ENCODE measurements around the gene MYNN.

The MYNN gene

DNA sequence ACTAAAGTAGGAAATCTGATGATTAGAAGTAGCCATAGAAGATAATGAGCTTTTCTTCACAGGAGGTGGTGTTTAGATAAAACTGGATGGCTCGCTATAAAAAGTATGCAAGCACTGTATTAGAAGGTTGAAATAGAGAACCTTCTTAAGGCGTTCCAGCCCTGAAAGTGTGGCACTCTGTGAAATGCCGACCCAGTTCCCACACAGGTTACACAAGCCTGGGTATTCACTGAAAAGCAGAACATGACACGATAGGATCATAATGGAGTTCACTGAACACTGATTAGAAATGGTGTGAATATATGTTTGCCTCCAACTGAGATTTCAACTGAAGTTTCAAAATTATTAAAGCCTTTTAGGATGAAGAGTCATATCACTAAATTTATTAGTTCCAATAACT is 54.5 kb downstream of the MYNN start:
- no peak for DNase-seq (ENCODE audit: low read depth)

DNA sequence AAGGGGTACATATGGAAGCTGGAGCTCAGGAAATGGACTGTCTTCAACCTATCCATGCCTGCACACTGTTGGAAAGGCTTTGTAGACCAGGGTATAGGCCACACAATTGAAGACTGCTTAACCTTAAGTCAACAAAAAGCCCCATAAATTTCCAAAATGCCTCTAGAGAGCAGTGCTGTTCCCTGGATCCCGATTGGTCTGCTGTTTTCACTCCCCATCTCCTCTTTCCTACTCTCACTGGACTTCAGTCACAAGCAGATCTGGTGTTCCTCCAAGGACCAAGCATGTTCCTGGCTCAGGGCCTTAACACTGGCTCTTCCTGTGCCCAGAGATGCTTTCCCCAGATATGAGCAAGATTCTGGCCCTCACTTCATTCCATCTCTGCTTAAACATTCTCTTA is 62.3 kb downstream of the MYNN start:
- no peak for DNase-seq (ENCODE audit: low read depth)

DNA sequence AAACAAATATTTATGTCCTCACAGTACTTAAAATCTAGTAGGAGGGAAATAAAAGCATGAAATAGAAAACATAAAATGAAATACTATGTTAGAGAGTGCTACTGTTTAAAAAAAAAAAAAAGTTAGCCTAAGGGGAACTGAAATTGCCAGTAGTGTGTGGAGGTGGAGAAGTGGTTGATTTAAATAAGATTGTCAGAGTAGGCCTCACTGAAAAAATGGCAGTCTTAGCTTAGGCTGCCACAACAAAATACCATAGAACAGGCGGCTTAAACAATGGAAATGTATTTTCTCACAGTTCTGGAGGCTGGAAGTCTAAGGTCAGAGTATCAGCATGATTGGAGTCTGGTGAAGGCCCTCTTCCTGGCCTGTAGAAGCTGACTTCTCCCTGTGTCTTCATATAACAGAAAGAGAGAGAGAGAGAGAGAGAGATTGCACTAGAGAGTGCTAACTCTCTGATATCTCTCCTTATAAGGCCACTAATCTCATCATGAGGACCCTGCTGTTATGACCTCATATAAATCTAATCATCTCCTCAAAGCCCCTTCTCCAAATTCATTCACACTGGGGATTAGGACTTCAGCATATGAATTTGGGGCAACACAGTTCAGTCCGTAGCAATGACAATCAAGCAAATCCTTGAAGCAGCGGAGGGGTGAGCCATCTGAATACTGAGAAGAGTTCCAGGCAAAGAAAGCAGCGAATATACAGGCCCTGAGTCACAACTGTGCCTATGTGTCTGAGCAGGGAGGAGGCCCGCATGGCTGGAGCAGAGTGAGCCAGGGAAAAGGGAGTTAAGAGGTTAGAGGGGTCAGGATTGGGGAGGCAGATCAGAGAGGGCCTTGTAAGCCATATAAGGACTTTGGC is 63.1 kb downstream of the MYNN start:
- no peak for DNase-seq (ENCODE audit: low read depth)

DNA sequence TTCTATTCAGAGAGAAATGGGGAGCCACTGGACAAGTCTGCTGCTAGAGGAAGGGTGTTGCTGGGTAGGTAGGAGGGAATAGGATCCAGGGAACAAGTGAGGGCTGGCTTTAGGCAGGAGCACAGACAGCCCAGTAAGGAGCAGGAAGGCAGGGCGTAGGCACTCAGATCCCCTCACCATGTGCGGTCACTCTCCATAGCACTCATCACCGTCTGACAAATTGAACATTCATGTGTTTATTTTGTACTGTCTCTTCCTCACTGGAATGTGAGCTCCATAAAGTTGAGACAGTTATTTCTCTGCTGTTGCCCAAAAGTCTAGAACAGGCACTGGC is 63.7 kb downstream of the MYNN start:
- DNase-seq (ENCODE audit: low read depth): no peak

GRCh38 chr3:169838511-169839030 is 65.4 kb downstream of the MYNN start:
- no peak for DNase-seq (ENCODE audit: low read depth)

Measured in stimulated activated CD8-positive, alpha-beta memory T cell treated with anti-CD3 and anti-CD28 coated beads, Interleukin-12 subunit alpha, Interleukin-12 subunit beta, amount 100 ng/mL, for 4 hours (primary cell).